HG03280 (cell line): ENCODE measurements around the gene HOMER2.
A peak's percentile ranks its signal among the peaks of the same experiment; 100 is the strongest.

Source experiments
- ATAC-seq: cut with Tn5 transposase; IDR thresholded peaks from one replicate; pipeline ENCODE4 v1.9.1; 2021; ENCODE audit warnings: mild to moderate bottlenecking, moderate library complexity; ENCODE audit not compliant: unreplicated experiment

Gene HOMER2

GRCh38 chr15:82805994-82806406 lies 146.5 kb downstream of the HOMER2 start, which contains the start of gene FSD2:
Gene FSD2, minus strand, starts transcription at chr15:82806069. Its CDS starts 18,679 bp downstream, at chr15:82787390.
- peak; percentile 32 for ATAC-seq

GRCh38 chr15:82804575-82804949 lies 148.0 kb downstream of the HOMER2 start:
- ATAC-seq, result no peak

GRCh38 chr15:82803793-82804574 lies 148.5 kb downstream of the HOMER2 start:
- no peak for ATAC-seq

GRCh38 chr15:82802497-82802896 lies 150.0 kb downstream of the HOMER2 start:
- ATAC-seq, result no peak

- no peak for ATAC-seq
These were observed 153.2 kb downstream of the HOMER2 start for GRCh38 chr15:82799183-82799841.
